PC-9 (cell line): ENCODE results near the gene AMMECR1.

Experiments used
- CTCF ChIP-seq: fragments of 200-600 bp; sonication (generic); conservative IDR thresholded peaks from 2 replicates; pipeline ENCODE4 v1.6.1; 2017; ENCODE audit warnings: mixed run types, antibody characterized with exemption, mild to moderate bottlenecking, moderate library complexity
- EZH2 ChIP-seq: fragments of 200-600 bp; sonication (generic); IDR thresholded peaks from 2 replicates; pipeline ENCODE4 v1.8.0; 2017; ENCODE audit warnings: antibody characterized with exemption, low read depth

GRCh38 chrX:110181459-110182137, 136.3 kb downstream of the AMMECR1 start:
- TF ChIP-seq EZH2 (no peak), CTCF (no peak)
